OCI-LY7 (cell line): ENCODE data around the gene SGIP1.

Source experiments
- EZH2phosphoT487 ChIP-seq: fragments of 200-600 bp; sonication (generic); IDR thresholded peaks from 2 replicates; pipeline ENCODE4 v1.6.1; 2018; ENCODE audit warnings: low read depth, borderline replicate concordance, mild to moderate bottlenecking, mixed run types, antibody characterized with exemption, low read length, moderate library complexity, mixed read lengths
- TF ChIP-seq, protein P1 (sequence below): fragments of 200-600 bp; sonication (generic); conservative IDR thresholded peaks from 2 replicates; pipeline ENCODE4 v1.5.1; 2014; ENCODE audit warnings: mild to moderate bottlenecking, antibody characterized with exemption, low read length, moderate library complexity, mixed read lengths

DNA sequence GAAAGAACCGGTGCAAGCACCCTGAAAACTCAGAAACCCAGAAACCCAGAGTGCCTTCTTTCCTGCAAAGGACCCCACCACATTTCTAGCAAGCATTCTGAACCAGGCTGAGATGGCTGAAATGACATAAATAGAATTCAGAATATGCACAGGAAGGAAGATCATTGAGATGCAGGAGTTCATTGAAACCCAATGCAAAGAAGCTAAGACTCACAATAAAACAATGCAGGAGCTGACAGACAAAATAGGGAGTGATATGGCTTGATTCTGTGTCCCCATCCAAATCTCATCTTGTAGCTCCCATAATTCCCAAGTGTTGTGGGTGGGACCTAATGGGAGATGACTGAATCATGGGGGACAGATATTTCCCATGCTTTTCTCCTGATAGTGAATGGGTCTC, 22.8 kb upstream of the SGIP1 start:
- TF ChIP-seq, protein P1, sequence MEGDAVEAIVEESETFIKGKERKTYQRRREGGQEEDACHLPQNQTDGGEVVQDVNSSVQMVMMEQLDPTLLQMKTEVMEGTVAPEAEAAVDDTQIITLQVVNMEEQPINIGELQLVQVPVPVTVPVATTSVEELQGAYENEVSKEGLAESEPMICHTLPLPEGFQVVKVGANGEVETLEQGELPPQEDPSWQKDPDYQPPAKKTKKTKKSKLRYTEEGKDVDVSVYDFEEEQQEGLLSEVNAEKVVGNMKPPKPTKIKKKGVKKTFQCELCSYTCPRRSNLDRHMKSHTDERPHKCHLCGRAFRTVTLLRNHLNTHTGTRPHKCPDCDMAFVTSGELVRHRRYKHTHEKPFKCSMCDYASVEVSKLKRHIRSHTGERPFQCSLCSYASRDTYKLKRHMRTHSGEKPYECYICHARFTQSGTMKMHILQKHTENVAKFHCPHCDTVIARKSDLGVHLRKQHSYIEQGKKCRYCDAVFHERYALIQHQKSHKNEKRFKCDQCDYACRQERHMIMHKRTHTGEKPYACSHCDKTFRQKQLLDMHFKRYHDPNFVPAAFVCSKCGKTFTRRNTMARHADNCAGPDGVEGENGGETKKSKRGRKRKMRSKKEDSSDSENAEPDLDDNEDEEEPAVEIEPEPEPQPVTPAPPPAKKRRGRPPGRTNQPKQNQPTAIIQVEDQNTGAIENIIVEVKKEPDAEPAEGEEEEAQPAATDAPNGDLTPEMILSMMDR, result no peak
- TF ChIP-seq EZH2phosphoT487, result no peak
